BE2C (cell line): ENCODE measurements around the gene MDM2.

Source experiments
- DNase-seq: peaks from one replicate; pipeline ENCODE4 v3.0.0-alpha.2; 2020
- H3K27me3 ChIP-seq: fragments of 250-450 bp; sonication (Bioruptor Pico); 2 replicates; pipeline ENCODE4 v1.5.1; 2020; ENCODE audit warnings: mild to moderate bottlenecking
- H3K36me3 ChIP-seq: fragments of 250-450 bp; sonication (Bioruptor Pico); 2 replicates; pipeline ENCODE4 v1.5.1; 2020; ENCODE audit warnings: mild to moderate bottlenecking
- H3K4me1 ChIP-seq: fragments of 250-450 bp; sonication (Bioruptor Pico); 2 replicates; pipeline ENCODE4 v1.5.1; 2020
- H3K4me3 ChIP-seq: 2 replicates; pipeline ENCODE4 v1.5.1; 2011; ENCODE audit warnings: low read depth, low read length
- H3K9me3 ChIP-seq: fragments of 250-450 bp; sonication (Bioruptor Pico); 2 replicates; pipeline ENCODE4 v1.5.1; 2020
- CTCF ChIP-seq: IDR thresholded peaks from 2 replicates; pipeline ENCODE4 v1.5.1; 2012; ENCODE audit warnings: mild to moderate bottlenecking, low read depth, low read length

Gene MDM2

DNA sequence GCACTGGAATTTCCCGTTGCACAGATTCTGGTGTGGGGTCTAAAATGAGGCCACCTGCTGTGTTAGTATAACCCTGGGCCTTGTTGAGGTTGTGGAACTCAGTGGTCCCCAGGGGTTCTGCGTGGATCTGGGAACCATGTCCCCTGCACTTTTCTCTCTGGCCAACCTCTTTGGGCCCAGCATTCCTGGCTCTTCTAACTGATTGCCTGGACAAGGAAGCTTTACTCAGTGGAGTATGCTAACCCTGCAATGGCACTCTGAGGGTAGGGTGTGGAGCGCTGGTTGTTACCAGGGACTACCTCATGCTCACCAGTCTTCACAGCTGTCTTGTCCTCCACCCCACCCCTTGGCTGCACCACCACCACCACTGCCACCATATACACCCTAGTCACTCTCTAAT is 85.8 kb downstream of the MDM2 start:
- no peaks in the 10 kb centered on the region for H3K9me3 ChIP-seq
- H3K4me1 ChIP-seq: no peaks in the 10 kb centered on the region
- no peak for TF ChIP-seq CTCF
- DNase-seq: no peak
- peaks cover 3% of the 10 kb centered on the region; the same call in 1 of the 2 replicates for H3K27me3 ChIP-seq
- no peak overlapping the region for H3K4me3 ChIP-seq
- H3K36me3 ChIP-seq: no peaks in the 10 kb centered on the region

DNA sequence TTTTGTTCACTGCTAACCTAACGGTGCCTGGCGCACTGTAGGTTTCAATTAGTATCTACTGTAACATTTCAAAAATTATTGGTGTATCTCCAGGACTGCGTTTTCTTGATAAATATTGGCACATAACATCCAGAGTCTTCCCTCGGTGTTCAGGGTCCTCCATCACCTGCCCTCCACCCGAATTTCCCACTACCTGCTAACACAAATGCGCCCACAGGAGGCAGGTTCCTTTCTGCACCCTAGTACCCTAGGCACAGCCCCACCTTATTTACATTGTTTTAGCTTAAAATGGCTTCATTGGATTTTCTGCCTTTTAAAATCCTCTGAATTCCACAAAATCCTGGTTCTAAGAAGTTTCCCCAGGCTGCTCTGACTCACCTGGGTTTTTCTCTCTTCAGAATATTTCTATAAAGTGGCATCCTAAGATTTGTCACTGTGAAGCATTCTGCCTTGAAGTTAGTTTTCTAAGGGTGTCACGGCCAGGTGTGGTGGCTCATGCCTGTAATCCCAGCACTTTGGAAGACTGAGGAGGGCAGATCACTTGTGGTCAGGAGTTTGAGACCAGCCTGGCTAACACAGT is 86.4 kb downstream of the MDM2 start:
- Histone ChIP-seq H3K4me1 (no peaks in the 10 kb centered on the region), H3K9me3 (no peaks in the 10 kb centered on the region), H3K36me3 (no peaks in the 10 kb centered on the region), H3K4me3 (no peak overlapping the region), H3K27me3 (peaks cover 3% of the 10 kb centered on the region; the same call in 1 of the 2 replicates)
- no peak for TF ChIP-seq CTCF
- no peak for DNase-seq

DNA sequence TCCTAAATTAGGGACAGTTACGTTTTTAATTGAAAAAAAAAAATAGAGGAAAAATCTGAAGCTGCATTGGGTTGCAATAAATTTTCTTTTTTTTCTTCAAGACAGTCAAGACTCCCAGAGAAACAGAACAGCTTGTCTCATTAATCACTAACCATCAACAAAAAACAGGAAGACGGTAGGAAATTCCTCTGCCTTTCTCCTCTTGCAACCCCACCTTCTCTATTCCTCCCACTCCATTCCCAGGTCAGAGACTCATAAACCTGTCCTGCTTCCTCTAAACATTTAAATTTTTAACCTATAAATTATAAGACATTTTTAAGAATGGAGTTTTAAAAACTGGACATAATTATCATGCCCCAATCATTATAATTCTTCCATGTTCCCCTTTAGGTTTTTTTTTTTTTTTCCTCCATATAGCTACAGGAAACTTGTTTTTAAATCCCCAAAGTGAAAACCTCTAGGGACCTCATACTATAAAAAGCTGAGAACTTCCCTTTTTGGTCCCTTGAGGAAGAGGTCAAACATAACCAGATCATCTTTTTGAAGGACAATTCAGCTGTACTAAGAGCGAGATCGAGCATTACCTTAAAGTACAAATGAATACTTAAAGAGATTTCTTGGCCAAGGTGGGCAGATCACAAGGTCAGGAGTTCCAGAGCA is 89.0 kb downstream of the MDM2 start:
- TF ChIP-seq CTCF: no peak
- Histone ChIP-seq H3K4me1 (no peaks in the 10 kb centered on the region), H3K36me3 (no peaks in the 10 kb centered on the region), H3K27me3 (0 out of 2 replicates have a peak, but pooled peaks cover 3% of the 10 kb centered on the region), H3K9me3 (no peaks in the 10 kb centered on the region), H3K4me3 (no peak overlapping the region)
- no peak for DNase-seq

GRCh38 chr12:68899251-68899771 is 91.3 kb downstream of the MDM2 start:
- Histone ChIP-seq H3K4me1 (no peaks in the 10 kb centered on the region), H3K36me3 (no peaks in the 10 kb centered on the region), H3K9me3 (no peaks in the 10 kb centered on the region), H3K27me3 (peaks cover 3% of the 10 kb centered on the region; the same call in 1 of the 2 replicates), H3K4me3 (no peak overlapping the region)
- no peak for TF ChIP-seq CTCF
- DNase-seq: no peak

GRCh38 chr12:68900241-68900640 is 92.3 kb downstream of the MDM2 start:
- H3K27me3 ChIP-seq: peaks cover 3% of the 10 kb centered on the region; the same call in 1 of the 2 replicates
- H3K9me3 ChIP-seq: no peaks in the 10 kb centered on the region
- H3K4me3 ChIP-seq: no peak overlapping the region
- DNase-seq: no peak
- no peak for TF ChIP-seq CTCF
- no peaks in the 10 kb centered on the region for H3K36me3 ChIP-seq
- no peaks in the 10 kb centered on the region for H3K4me1 ChIP-seq
